ENCODE data around the gene LRRC32.
A peak's percentile ranks its signal among the peaks of the same experiment; 100 is the strongest.

Gene LRRC32

GRCh38 chr11:76699451-76700091, 29.0 kb upstream of the LRRC32 start:
- no peak for DNase-seq (ENCODE audit: low spot score)

GRCh38 chr11:76698321-76699043, 27.9 kb upstream of the LRRC32 start:
- no peak for DNase-seq (ENCODE audit: low spot score)

GRCh38 chr11:76696756-76697155, 26.2 kb upstream of the LRRC32 start:
- DNase-seq (ENCODE audit: low spot score), result no peak

GRCh38 chr11:76695771-76696170, 25.2 kb upstream of the LRRC32 start:
- DNase-seq (ENCODE audit: low spot score), result peak; percentile 51

GRCh38 chr11:76695133-76695532, 24.6 kb upstream of the LRRC32 start:
- DNase-seq (ENCODE audit: low spot score), result no peak

- no peak for DNase-seq (ENCODE audit: low spot score)
Observed at GRCh38 chr11:76694664-76695063, 24.1 kb upstream of the LRRC32 start.

- DNase-seq (ENCODE audit: low spot score), result no peak
Observed at GRCh38 chr11:76693806-76694205, 23.3 kb upstream of the LRRC32 start.

- DNase-seq (ENCODE audit: low spot score), result no peak
Observed at GRCh38 chr11:76692956-76693355, 22.4 kb upstream of the LRRC32 start.

- no peak for DNase-seq (ENCODE audit: low spot score)
Observed at GRCh38 chr11:76691655-76692054, 21.1 kb upstream of the LRRC32 start.

GRCh38 chr11:76690736-76691135, 20.2 kb upstream of the LRRC32 start:
- DNase-seq (ENCODE audit: low spot score), result no peak

- no peak for DNase-seq (ENCODE audit: low spot score)
Observed at GRCh38 chr11:76689313-76690260, 19.0 kb upstream of the LRRC32 start.

GRCh38 chr11:76688146-76688545, 17.6 kb upstream of the LRRC32 start:
- DNase-seq (ENCODE audit: low spot score), result no peak

GRCh38 chr11:76686261-76687079, 15.9 kb upstream of the LRRC32 start:
- no peak for DNase-seq (ENCODE audit: low spot score)

- no peak for DNase-seq (ENCODE audit: low spot score)
Observed at GRCh38 chr11:76685831-76686230, 15.3 kb upstream of the LRRC32 start.

GRCh38 chr11:76685237-76685636, 14.7 kb upstream of the LRRC32 start:
- DNase-seq (ENCODE audit: low spot score), result no peak

GRCh38 chr11:76684516-76684915, 14.0 kb upstream of the LRRC32 start:
- no peak for DNase-seq (ENCODE audit: low spot score)

- DNase-seq (ENCODE audit: low spot score), result no peak
Observed at GRCh38 chr11:76683161-76684095, 12.9 kb upstream of the LRRC32 start.

- no peak for DNase-seq (ENCODE audit: low spot score)
Observed at GRCh38 chr11:76682684-76683083, 12.1 kb upstream of the LRRC32 start.

GRCh38 chr11:76682106-76682505, 11.6 kb upstream of the LRRC32 start:
- DNase-seq (ENCODE audit: low spot score), result no peak

Measured in Ammon's horn (tissue), 1 donor.